Loucy (cell line): ENCODE results near the gene CACNA2D3.

Experiments
- H2AFZ ChIP-seq: fragments of 200-600 bp; sonication (generic); 2 replicates; pipeline ENCODE4 v1.6.0; 2016; ENCODE audit warnings: antibody characterized with exemption, mild to moderate bottlenecking, low read length, moderate library complexity
- H3F3A ChIP-seq: fragments of 200-600 bp; 2 replicates; pipeline ENCODE4 v1.6.0; 2016; ENCODE audit warnings: antibody characterized with exemption, low read depth, mild to moderate bottlenecking
- H3K27me3 ChIP-seq: fragments of 200-600 bp; sonication (generic); 2 replicates; pipeline ENCODE4 v1.6.1; 2014; ENCODE audit warnings: low read length, mild to moderate bottlenecking; ENCODE audit not compliant: insufficient read depth, poor library complexity, severe bottlenecking
- H3K36me3 ChIP-seq: fragments of 200-600 bp; sonication (generic); 2 replicates; pipeline ENCODE4 v1.6.1; 2016; ENCODE audit warnings: low read length; ENCODE audit not compliant: insufficient read depth
- H3K4me1 ChIP-seq: fragments of 200-600 bp; sonication (generic); 2 replicates; pipeline ENCODE4 v1.5.1; 2014; ENCODE audit warnings: low read length, mild to moderate bottlenecking; ENCODE audit not compliant: insufficient read depth, poor library complexity, severe bottlenecking
- H3K4me2 ChIP-seq: fragments of 200-600 bp; sonication (generic); 2 replicates; pipeline ENCODE4 v1.6.0; 2014; ENCODE audit warnings: antibody characterized with exemption, low read length, low read depth, mild to moderate bottlenecking; ENCODE audit not compliant: poor library complexity, severe bottlenecking
- H3K4me3 ChIP-seq: fragments of 200-600 bp; sonication (generic); 2 replicates; pipeline ENCODE4 v1.5.1; 2014; ENCODE audit warnings: low read length, mild to moderate bottlenecking, mixed read lengths; ENCODE audit not compliant: poor library complexity, severe bottlenecking
- H3K79me2 ChIP-seq: fragments of 200-600 bp; sonication (generic); 2 replicates; pipeline ENCODE4 v1.6.1; 2014; ENCODE audit warnings: low read length; ENCODE audit not compliant: insufficient read depth
- H3K9ac ChIP-seq: fragments of 200-600 bp; sonication (generic); 2 replicates; pipeline ENCODE4 v1.6.0; 2014; ENCODE audit warnings: mild to moderate bottlenecking, low read depth, low read length, moderate library complexity; ENCODE audit not compliant: poor library complexity, severe bottlenecking
- H3K9me2 ChIP-seq: fragments of 200-600 bp; sonication (generic); replicated peaks from 2 replicates; pipeline ENCODE4 v1.6.1; 2016; ENCODE audit warnings: low read depth, low read length, mixed read lengths
- H3K9me3 ChIP-seq: fragments of 200-600 bp; sonication (generic); 2 replicates; pipeline ENCODE4 v1.6.1; 2014; ENCODE audit warnings: mild to moderate bottlenecking, antibody characterized with exemption, low read length, low read depth; ENCODE audit not compliant: insufficient read depth
- H4K20me1 ChIP-seq: fragments of 200-600 bp; sonication (generic); 2 replicates; pipeline ENCODE4 v1.6.0; 2014; ENCODE audit warnings: antibody characterized with exemption, low read length, mild to moderate bottlenecking; ENCODE audit not compliant: insufficient read depth, poor library complexity, severe bottlenecking
- CTCF ChIP-seq: fragments of 200-600 bp; sonication (generic); conservative IDR thresholded peaks from 2 replicates; pipeline ENCODE4 v1.5.1; 2014; ENCODE audit warnings: mild to moderate bottlenecking, antibody characterized with exemption, low read length
- EZH2phosphoT487 ChIP-seq: fragments of 200-600 bp; IDR thresholded peaks from 2 replicates; pipeline ENCODE4 v1.6.1; 2018; ENCODE audit warnings: antibody characterized with exemption, mild to moderate bottlenecking, moderate library complexity, borderline replicate concordance

The CACNA2D3 gene

GRCh38 chr3:54663501-54664011 is 541.2 kb downstream of the CACNA2D3 start:
- H3K79me2 ChIP-seq = no peaks in the 10 kb centered on the region
- H3K27me3 ChIP-seq = no peaks in the 10 kb centered on the region
- H2AFZ ChIP-seq = no peak overlapping the region
- H3K36me3 ChIP-seq = no peaks in the 10 kb centered on the region
- H3K9me2 ChIP-seq = no peaks in the 10 kb centered on the region
- H3K4me2 ChIP-seq = no peak overlapping the region
- no peaks in the 10 kb centered on the region for H4K20me1 ChIP-seq
- TF ChIP-seq EZH2phosphoT487 (no peak), CTCF (no peak)
- H3K9me3 ChIP-seq = no peaks in the 10 kb centered on the region
- H3K4me1 ChIP-seq = no peaks in the 10 kb centered on the region
- H3F3A ChIP-seq = no peaks in the 10 kb centered on the region
- H3K4me3 ChIP-seq = no peak overlapping the region
- no peak overlapping the region for H3K9ac ChIP-seq

- TF ChIP-seq CTCF (no peak), EZH2phosphoT487 (no peak)
- Histone ChIP-seq H2AFZ (no peak overlapping the region), H3K9me3 (0 out of 2 replicates have a peak, but pooled peaks cover 3% of the 10 kb centered on the region), H3K4me2 (no peak overlapping the region), H3K4me1 (no peaks in the 10 kb centered on the region), H3F3A (no peaks in the 10 kb centered on the region), H3K27me3 (no peaks in the 10 kb centered on the region), H3K36me3 (no peaks in the 10 kb centered on the region), H3K79me2 (no peaks in the 10 kb centered on the region), H4K20me1 (no peaks in the 10 kb centered on the region), H3K4me3 (no peak overlapping the region), H3K9me2 (no peaks in the 10 kb centered on the region), H3K9ac (no peak overlapping the region)
Observed at GRCh38 chr3:54665016-54665600, 542.8 kb downstream of the CACNA2D3 start.

GRCh38 chr3:54668236-54668635 is 545.9 kb downstream of the CACNA2D3 start:
- Histone ChIP-seq H3K4me1 (no peaks in the 10 kb centered on the region), H3K79me2 (no peaks in the 10 kb centered on the region), H3K4me3 (no peak overlapping the region), H3K9ac (no peak overlapping the region), H3K9me2 (no peaks in the 10 kb centered on the region), H2AFZ (no peak overlapping the region), H3K9me3 (0 out of 2 replicates have a peak, but pooled peaks cover 3% of the 10 kb centered on the region), H4K20me1 (no peaks in the 10 kb centered on the region), H3K36me3 (no peaks in the 10 kb centered on the region), H3K4me2 (no peak overlapping the region), H3F3A (no peaks in the 10 kb centered on the region), H3K27me3 (no peaks in the 10 kb centered on the region)
- TF ChIP-seq CTCF (no peak), EZH2phosphoT487 (no peak)
